ENCODE data around the gene PAFAH1B1.

PAFAH1B1 gene

GRCh38 chr17:2723505-2723996 lies 130.1 kb downstream of the PAFAH1B1 start:
- DNase-seq: no peak

- no peak for DNase-seq
These were observed 130.7 kb downstream of the PAFAH1B1 start for GRCh38 chr17:2723997-2724783.

DNA sequence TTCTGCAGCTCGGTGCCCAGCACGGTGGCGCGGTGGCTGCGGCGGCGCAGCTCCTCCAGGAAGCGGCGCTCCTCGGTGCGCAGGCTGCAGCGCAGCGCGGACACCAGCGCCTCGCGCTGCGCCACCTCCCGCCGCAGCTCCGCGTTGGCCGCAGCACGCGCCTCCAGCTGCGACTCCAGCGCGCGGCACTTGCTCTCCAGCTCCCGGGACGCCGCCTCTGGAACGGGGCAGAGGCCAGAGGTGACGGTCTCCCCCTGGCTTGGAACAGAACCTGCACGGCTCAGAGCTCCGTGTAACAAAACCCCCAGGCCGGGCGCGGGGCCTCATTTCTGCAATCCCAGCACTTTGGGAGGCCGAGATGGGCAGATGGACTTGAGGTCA lies 131.3 kb downstream of the PAFAH1B1 start:
- no peak for DNase-seq

GRCh38 chr17:2730764-2731353 lies 137.4 kb downstream of the PAFAH1B1 start:
- no peak for DNase-seq

GRCh38 chr17:2731807-2732206 lies 138.4 kb downstream of the PAFAH1B1 start:
- no peak for DNase-seq

GRCh38 chr17:2734939-2735338 lies 141.5 kb downstream of the PAFAH1B1 start:
- DNase-seq: no peak
